H1 (cell line): ENCODE measurements around the gene SLC2A4RG. TPM values are rescaled to one million over a fixed set of nuclear protein-coding genes. Genes with fewer than 3 reads are reported as not detected.

Experiments
- CTCF ChIA-PET: fragments of 300-600 bp; sonication (Branson Sonifier 250); formaldehyde crosslinking; loops from one replicate; lab custom pipeline; 2021; ENCODE audit not compliant: partially characterized antibody; lab: Charles Lee
- POLR2A ChIA-PET: fragments of 300-600 bp; sonication (Branson Sonifier 250); formaldehyde crosslinking; loops from one replicate; lab custom pipeline; 2021; ENCODE audit warnings: inconsistent platforms; ENCODE audit not compliant: partially characterized antibody; lab: Charles Lee
- DNase-seq, 2 experiments: peaks; one replicate each; pipeline versions ENCODE4 v3.0.0 to v3.0.0-alpha.2; 2010 to 2022; ENCODE audit warnings: low spot score in 2 of 2, low read depth in 1 of 2, mixed read lengths in 1 of 2
- FAIRE-seq: peaks from 2 replicates; lab custom pipeline; 2011; peaks lifted over from hg19 to GRCh38; lab: Jason Lieb, UNC
- H2AFZ ChIP-seq: 2 replicates; pipeline ENCODE4 v1.8.1; 2012; ENCODE audit warnings: low read length, inconsistent platforms
- H2AK5ac ChIP-seq: 2 replicates; pipeline ENCODE4 v1.6.1; 2013; ENCODE audit warnings: low read depth, low read length
- H2BK120ac ChIP-seq: replicated peaks from 2 replicates; pipeline ENCODE3; 2013; ENCODE audit warnings: low read depth, low read length, inconsistent platforms
- H2BK12ac ChIP-seq: 2 replicates; pipeline ENCODE4 v1.6.1; 2013; ENCODE audit warnings: low read depth, low read length
- H2BK15ac ChIP-seq: 2 replicates; pipeline ENCODE4 v1.6.1; 2013; ENCODE audit warnings: low read length
- H2BK20ac ChIP-seq: 2 replicates; pipeline ENCODE4 v1.6.1; 2013; ENCODE audit warnings: low read length
- H2BK5ac ChIP-seq: 2 replicates; pipeline ENCODE4 v1.6.1; 2013; ENCODE audit warnings: low read depth, low read length
- H3K14ac ChIP-seq: 2 replicates; pipeline ENCODE4 v1.6.1; 2013; ENCODE audit warnings: inconsistent platforms; ENCODE audit not compliant: insufficient read length
- H3K18ac ChIP-seq: 2 replicates; pipeline ENCODE4 v1.6.1; 2013; ENCODE audit warnings: low read length; ENCODE audit errors: extremely low read depth
- H3K23ac ChIP-seq: 2 replicates; pipeline ENCODE4 v1.6.1; 2013; ENCODE audit warnings: inconsistent platforms; ENCODE audit not compliant: insufficient read length
- H3K23me2 ChIP-seq: 2 replicates; pipeline ENCODE4 v1.6.1; 2013; ENCODE audit warnings: low read depth, low read length
- H3K27ac ChIP-seq: 2 replicates; pipeline ENCODE4 v1.6.1; 2011; ENCODE audit warnings: low read depth, low read length, inconsistent platforms
- H3K27me3 ChIP-seq, 4 experiments: replicated peaks in 1 of 4; 1 replicate in 1 of 4; 2 replicates in 3 of 4; pipeline versions ENCODE4 v1.6.1 to v1.8.1; 2011 to 2013; ENCODE audit warnings: low read length in 3 of 4, mild to moderate bottlenecking in 3 of 4, inconsistent platforms in 2 of 4, mixed read lengths in 2 of 4, moderate library complexity in 1 of 4; ENCODE audit not compliant: control insufficient read depth in 3 of 4, insufficient read depth in 3 of 4; ENCODE audit errors: extremely low read depth in 1 of 4
- H3K36me3 ChIP-seq, 4 experiments: 2 replicates each; pipeline versions ENCODE4 v1.6.1 to v1.8.1; 2011 to 2013; ENCODE audit warnings: mild to moderate bottlenecking in 4 of 4, low read length in 3 of 4, moderate library complexity in 2 of 4, control low read depth in 1 of 4, inconsistent platforms in 1 of 4; ENCODE audit not compliant: insufficient read depth in 4 of 4, control insufficient read depth in 2 of 4
- H3K4ac ChIP-seq: replicated peaks from 2 replicates; pipeline ENCODE3; 2013; ENCODE audit warnings: low read length, low read depth, mixed read lengths, inconsistent platforms; ENCODE audit not compliant: insufficient read length
- H3K4me1 ChIP-seq, 4 experiments: replicated peaks in 1 of 4; 1 replicate in 1 of 4; 2 replicates in 3 of 4; pipeline versions ENCODE4 v1.6.1 to v1.8.1; 2011 to 2013; ENCODE audit warnings: low read length in 3 of 4, inconsistent platforms in 2 of 4, mixed read lengths in 1 of 4; ENCODE audit not compliant: insufficient read depth in 4 of 4, control insufficient read depth in 3 of 4
- H3K4me2 ChIP-seq, 2 experiments: 2 replicates each; pipeline versions ENCODE4 v1.6.1 to v1.8.1; 2011 to 2013; ENCODE audit warnings: low read depth in 2 of 2, low read length in 2 of 2, control low read depth in 1 of 2, inconsistent platforms in 1 of 2, mild to moderate bottlenecking in 1 of 2; ENCODE audit not compliant: insufficient read depth in 1 of 2
- H3K4me3 ChIP-seq, 4 experiments: fragments of 200-600, 300-600 bp in 1 of 4; sonication (generic), shearing (Covaris generic), sonication (Bioruptor Twin) in 1 of 4; 2 replicates each; pipeline versions ENCODE4 v1.5.1 to v1.8.1; 2011 to 2016; ENCODE audit warnings: low read length in 4 of 4, low read depth in 3 of 4, control low read depth in 2 of 4, inconsistent platforms in 2 of 4, mild to moderate bottlenecking in 2 of 4, mixed read lengths in 1 of 4, moderate library complexity in 1 of 4; ENCODE audit not compliant: insufficient read depth in 2 of 4; ENCODE audit errors: extremely low read depth in 1 of 4
- H3K56ac ChIP-seq: replicated peaks from 2 replicates; pipeline ENCODE3; 2013; ENCODE audit warnings: low read depth, mild to moderate bottlenecking, mixed read lengths, low read length, inconsistent platforms; ENCODE audit not compliant: insufficient read length
- H3K79me1 ChIP-seq: 2 replicates; pipeline ENCODE4 v1.6.1; 2013; ENCODE audit warnings: low read depth, low read length, control low read depth
- H3K79me2 ChIP-seq, 2 experiments: 2 replicates each; pipeline versions ENCODE4 v1.6.1 to v1.8.1; 2012 to 2013; ENCODE audit warnings: low read length in 2 of 2, mild to moderate bottlenecking in 2 of 2, inconsistent platforms in 1 of 2; ENCODE audit not compliant: insufficient read depth in 2 of 2, control insufficient read depth in 1 of 2
- H3K9ac ChIP-seq, 4 experiments: replicated peaks in 1 of 4; 1 replicate in 1 of 4; 2 replicates in 3 of 4; pipeline versions ENCODE4 v1.6.1 to v1.8.1; 2011 to 2013; ENCODE audit warnings: low read depth in 3 of 4, low read length in 3 of 4, control low read depth in 2 of 4, mild to moderate bottlenecking in 2 of 4, moderate library complexity in 2 of 4, inconsistent platforms in 1 of 4; ENCODE audit errors: extremely low read depth in 1 of 4
- H3K9me3 ChIP-seq, 2 experiments: 2 replicates each; pipeline versions ENCODE4 v1.6.1 to v1.8.1; 2012 to 2013; ENCODE audit warnings: mild to moderate bottlenecking in 2 of 2, moderate library complexity in 2 of 2, control low read depth in 1 of 2, inconsistent platforms in 1 of 2, low read depth in 1 of 2, low read length in 1 of 2, mixed read lengths in 1 of 2; ENCODE audit not compliant: insufficient read depth in 2 of 2
- H4K20me1 ChIP-seq, 2 experiments: replicated peaks in 1 of 2; 2 replicates each; pipeline versions ENCODE3 to v1.8.1; 2011 to 2013; ENCODE audit warnings: inconsistent platforms in 2 of 2, low read length in 2 of 2, mild to moderate bottlenecking in 1 of 2; ENCODE audit not compliant: insufficient read depth in 2 of 2, control insufficient read depth in 1 of 2
- H4K5ac ChIP-seq: 2 replicates; pipeline ENCODE4 v1.6.1; 2013; ENCODE audit warnings: low read length, low read depth, mixed read lengths, inconsistent platforms; ENCODE audit not compliant: insufficient read length
- H4K8ac ChIP-seq: 2 replicates; pipeline ENCODE4 v1.8.0; 2013; ENCODE audit warnings: mild to moderate bottlenecking, moderate library complexity, low read length, inconsistent platforms; ENCODE audit not compliant: insufficient read depth; ENCODE audit errors: extremely low read depth
- H4K91ac ChIP-seq: replicated peaks from 2 replicates; pipeline ENCODE3; 2013; ENCODE audit warnings: low read length, mixed read lengths, inconsistent platforms; ENCODE audit not compliant: insufficient read length
- ATF2 ChIP-seq: IDR thresholded peaks from 2 replicates; pipeline ENCODE4 v1.6.1; 2012; ENCODE audit warnings: low read length, inconsistent platforms
- CHD2 ChIP-seq: IDR thresholded peaks from 2 replicates; pipeline ENCODE4 v1.6.1; 2012; ENCODE audit warnings: low read length, improper control_type of control experiment
- EP300 ChIP-seq, 2 experiments: IDR thresholded peaks; 1 replicate in 1 of 2; 2 replicates in 1 of 2; pipeline ENCODE4 v1.6.1; 2011 to 2012; ENCODE audit warnings: low read depth in 2 of 2, low read length in 2 of 2, mild to moderate bottlenecking in 2 of 2, borderline replicate concordance in 1 of 2, inconsistent platforms in 1 of 2, moderate library complexity in 1 of 2
- MAX ChIP-seq: IDR thresholded peaks from 2 replicates; pipeline ENCODE4 v1.6.1; 2012; ENCODE audit warnings: inconsistent platforms
- POLR2AphosphoS5 ChIP-seq: IDR thresholded peaks from 2 replicates; pipeline ENCODE4 v1.6.1; 2011; ENCODE audit warnings: low read depth, low read length
- RFX5 ChIP-seq: IDR thresholded peaks from 2 replicates; pipeline ENCODE4 v1.6.1; 2011; ENCODE audit warnings: low read depth, low read length, improper control_type of control experiment, borderline replicate concordance
- SAP30 ChIP-seq: fragments of 300-600 bp; sonication (generic); IDR thresholded peaks from 2 replicates; pipeline ENCODE4 v1.7.1; 2012; ENCODE audit warnings: low read length, moderate library complexity, mild to moderate bottlenecking, inconsistent platforms; ENCODE audit not compliant: insufficient read depth, insufficient replicate concordance
- TCF12 ChIP-seq: IDR thresholded peaks from 2 replicates; pipeline ENCODE4 v1.6.1; 2011; ENCODE audit warnings: low read depth, mild to moderate bottlenecking, low read length
- WGBS, 2 experiments: shearing (Covaris generic) in 1 of 2; methylation state at CpG; one replicate each; pipeline versions ENCODE4 v1.1.6 to v1.1.7; 2013 to 2015; ENCODE audit warnings: low lambda C conversion rate in 2 of 2, mixed read lengths in 2 of 2, inconsistent platforms in 1 of 2, low coverage in 1 of 2, missing lambda C conversion rate in 1 of 2; ENCODE audit not compliant: insufficient replicate concordance in 2 of 2, insufficient coverage in 1 of 2, insufficient read length in 1 of 2; ENCODE audit errors: extremely low coverage in 1 of 2, missing lambda C conversion rate in 1 of 2; 5-methylcytosine and 5-hydroxymethylcytosine counted together
- polyA plus RNA-seq, 7 experiments: library from polyadenylated mRNA; depleted of rRNA in 3 of 7; stranded (reverse) in 5 of 7; unstranded in 2 of 7; fragments of >200 nt in 5 of 7; fragments of 200-250 nt in 2 of 7; gene quantifications; 1 replicate in 5 of 7; 2 replicates in 1 of 7; 4 replicates in 1 of 7; pipeline versions ENCODE4 v1.2.1 to v1.2.3, GENCODE V29; 2011 to 2013; ENCODE audit warnings: missing spikeins in 2 of 7, mixed read lengths in 2 of 7
- total RNA-seq: library from RNA; stranded (reverse); fragmentation: NEBNext Ultra II Directional; extraction: Animal tissue kit (Norgen Biotek cat#: 25700); gene quantifications from 2 replicates; pipeline ENCODE4 v1.2.1, GENCODE V29; 2021

Gene SLC2A4RG
- total and polyA plus RNA-seq, 2 of the 8 experiments (the other 6 are each of a cell fraction or from before 2014, with no cell fraction given): 15.9 to 29.1 TPM

GRCh38 chr20:63701329-63702035, 38.1 kb upstream of the SLC2A4RG start:
- DNase-seq (no peak), FAIRE-seq (no peak)
- peaks cover 5% of the 10 kb centered on the region; the same call in 1 of the 2 replicates for H3K23me2 ChIP-seq
- no peak overlapping the region for H3K18ac ChIP-seq
- H3K27ac ChIP-seq: no peak overlapping the region
- no peak overlapping the region for H3K4ac ChIP-seq
- H3K4me3 ChIP-seq: no peak overlapping the region
- peaks cover 3 to 18% (median 8%) of the 10 kb centered on the region in 4 experiments; a peak in 5 of 8 replicates for H3K36me3 ChIP-seq
- H3K56ac ChIP-seq: no peak overlapping the region
- H2AK5ac ChIP-seq: no peak overlapping the region
- TF ChIP-seq SAP30 (no peak), CHD2 (no peak), EP300 (IDR thresholded peaks at IDR 0.05; ENCODE audit: borderline replicate concordance in 1 of 2, low read depth in 2 of 2, low read length in 2 of 2) (no peak), MAX (no peak), TCF12 (no peak), POLR2AphosphoS5 (0 out of 2 replicates have a peak, but pooled peaks have one; percentile 10), ATF2 (no peak), RFX5 (no peak)
- no peak overlapping the region for H3K9ac ChIP-seq
- WGBS, 2 experiments: 83% methylated on average over 7 of the region's 14 CpGs; no CpG with 5 or more reads in 1 of the 2 experiments
- no peak overlapping the region for H2BK20ac ChIP-seq
- H3K4me2 ChIP-seq: no peak overlapping the region
- CTCF ChIA-PET: interaction anchor here (1.4 kb wide), 1 partner anchor 85 kb away, joined by 3 read pairs; no protein-coding TSS in a partner anchor
- H3K4me1 ChIP-seq: peaks cover 0 to 9% (median 4%) of the 10 kb centered on the region in 4 experiments; a peak in 3 of 7 replicates
- no peak overlapping the region for H3K23ac ChIP-seq
- H4K5ac ChIP-seq: no peak overlapping the region
- no peak overlapping the region for H2BK12ac ChIP-seq
- no peaks in the 10 kb centered on the region for H3K27me3 ChIP-seq
- H3K14ac ChIP-seq: no peak overlapping the region
- peaks cover 0 to 5% of the 10 kb centered on the region in 2 experiments; a peak in 1 of 4 replicates for H3K79me2 ChIP-seq
- H3K79me1 ChIP-seq: peaks cover 6% of the 10 kb centered on the region; the same call in 1 of the 2 replicates
- H4K91ac ChIP-seq: no peak overlapping the region
- H2AFZ ChIP-seq: no peak overlapping the region
- H2BK15ac ChIP-seq: no peak overlapping the region
- H4K20me1 ChIP-seq: peaks cover 5 to 13% of the 10 kb centered on the region in 2 experiments
- no peak overlapping the region for H2BK5ac ChIP-seq
- no peak overlapping the region for H4K8ac ChIP-seq
- H2BK120ac ChIP-seq: no peak overlapping the region
- POLR2A ChIA-PET: interaction anchor here (0.6 to 4.1 kb wide), 8 partner anchors 10 to 360 kb away, joined by 3 to 18 read pairs (median 7); partner anchors contain the start of genes RTEL1 and SLC2A4RG
- no peaks in the 10 kb centered on the region for H3K9me3 ChIP-seq
